Endothelial cell of umbilical vein (primary cell): Measurements from ENCODE around the gene ARHGEF28. TPM values are rescaled to one million over a fixed set of nuclear protein-coding genes. Genes with fewer than 3 reads are reported as not detected.
A peak's percentile ranks its signal among the peaks of the same experiment; 100 is the strongest.

ENCODE experiments used
- BruUV-seq: library from RNA; stranded (reverse); fragments of 400-500 nt; replicated peaks from 2 replicates; lab custom pipeline; 2021; lab: Mats Ljungman, UMichigan
- CTCF ChIA-PET: fragments of 300-600, 350-600 bp; sonication (Branson Sonifier 250); formaldehyde crosslinking; loops from one replicate; lab custom pipeline; 2021; ENCODE audit warnings: antibody characterized with exemption, inconsistent platforms; lab: Charles Lee
- POLR2A ChIA-PET: fragments of 300-600, 350-600 bp; sonication (Branson Sonifier 250); formaldehyde crosslinking; loops from one replicate; lab custom pipeline; 2021; ENCODE audit warnings: antibody characterized with exemption, inconsistent platforms; lab: Charles Lee
- DNase-seq: peaks from one replicate; pipeline ENCODE4 v3.0.0-alpha.2; 2011; ENCODE audit warnings: low read depth, low spot score
- FAIRE-seq: peaks from 2 replicates; lab custom pipeline; 2011; peaks lifted over from hg19 to GRCh38; lab: Jason Lieb, UNC
- H2AFZ ChIP-seq: 2 replicates; pipeline ENCODE4 v1.6.0; 2012; ENCODE audit warnings: low read depth, low read length, control low read depth, inconsistent platforms
- H3K27ac ChIP-seq: 2 replicates; pipeline ENCODE4 v1.5.1; 2011; ENCODE audit warnings: low read depth, mild to moderate bottlenecking, control low read depth, low read length, moderate library complexity; ENCODE audit not compliant: insufficient read depth
- H3K27me3 ChIP-seq, 2 experiments: 2 replicates each; pipeline versions ENCODE4 v1.6.0 to v1.6.1; 2011; ENCODE audit warnings: low read length in 2 of 2, mixed read lengths in 1 of 2; ENCODE audit not compliant: control insufficient read depth in 2 of 2, insufficient read depth in 2 of 2
- H3K36me3 ChIP-seq, 2 experiments: 2 replicates in 1 of 2; 3 replicates in 1 of 2; pipeline ENCODE4 v1.5.1; 2011; ENCODE audit warnings: low read length in 2 of 2, mild to moderate bottlenecking in 1 of 2, moderate library complexity in 1 of 2; ENCODE audit not compliant: control insufficient read depth in 2 of 2, insufficient read depth in 2 of 2; ENCODE audit errors: extremely low read depth in 1 of 2
- H3K4me1 ChIP-seq: 3 replicates; pipeline ENCODE4 v1.5.1; 2011; ENCODE audit warnings: mild to moderate bottlenecking, low read length; ENCODE audit not compliant: control insufficient read depth, insufficient read depth; ENCODE audit errors: extremely low read depth
- H3K4me2 ChIP-seq: 2 replicates; pipeline ENCODE4 v1.6.1; 2011; ENCODE audit warnings: low read length, control low read depth, mixed read lengths; ENCODE audit not compliant: insufficient read depth
- H3K4me3 ChIP-seq, 3 experiments: fragments of 200-600 bp in 1 of 3; sonication (generic), shearing (Covaris generic) in 1 of 3; replicated peaks in 1 of 3; 2 replicates each; pipeline ENCODE4 v1.5.1; 2011 to 2016; ENCODE audit warnings: control low read depth in 3 of 3, low read length in 3 of 3, mild to moderate bottlenecking in 2 of 3, inconsistent platforms in 1 of 3, low read depth in 1 of 3, moderate library complexity in 1 of 3; ENCODE audit not compliant: insufficient read depth in 1 of 3
- H3K79me2 ChIP-seq: 2 replicates; pipeline ENCODE4 v1.6.0; 2012; ENCODE audit warnings: low read length, inconsistent platforms; ENCODE audit not compliant: control insufficient read depth, insufficient read depth
- H3K9ac ChIP-seq: replicated peaks from 2 replicates; pipeline ENCODE3; 2011; ENCODE audit warnings: low read length, control low read depth; ENCODE audit not compliant: insufficient read depth; ENCODE audit errors: extremely low read depth
- H3K9me1 ChIP-seq: replicated peaks from 3 replicates; pipeline ENCODE4 v1.6.0; 2011; ENCODE audit warnings: mild to moderate bottlenecking, low read length; ENCODE audit not compliant: control insufficient read depth, insufficient read depth; ENCODE audit errors: extremely low read depth
- H3K9me3 ChIP-seq: replicated peaks from 2 replicates; pipeline ENCODE4 v1.5.1; 2012; ENCODE audit warnings: low read length, inconsistent platforms; ENCODE audit not compliant: control insufficient read depth, insufficient read depth
- H4K20me1 ChIP-seq: replicated peaks from 2 replicates; pipeline ENCODE3; 2011; ENCODE audit warnings: mild to moderate bottlenecking, low read length; ENCODE audit not compliant: control insufficient read depth, insufficient read depth; ENCODE audit errors: extremely low read depth
- CTCF ChIP-seq, 2 donors: IDR thresholded peaks; 1 replicate in 1 of 2; 2 replicates in 1 of 2; pipeline ENCODE4 v1.5.1; 2011; ENCODE audit warnings: low read length in 2 of 2, mild to moderate bottlenecking in 2 of 2, moderate library complexity in 2 of 2, control low read depth in 1 of 2, inconsistent platforms in 1 of 2, low read depth in 1 of 2; ENCODE audit not compliant: insufficient read depth in 1 of 2; ENCODE audit errors: extremely low read depth in 1 of 2
- EZH2 ChIP-seq: IDR thresholded peaks from 2 replicates; pipeline ENCODE4 v1.6.1; 2012; ENCODE audit warnings: borderline replicate concordance, low read depth, mild to moderate bottlenecking, moderate library complexity, low read length, inconsistent platforms; ENCODE audit not compliant: severe bottlenecking
- GATA2 ChIP-seq: IDR thresholded peaks from 2 replicates; pipeline ENCODE4 v1.7.0; 2011; ENCODE audit warnings: low read depth, mild to moderate bottlenecking, moderate library complexity, mixed read lengths, low read length; ENCODE audit not compliant: insufficient read length, insufficient read depth
- MAX ChIP-seq: IDR thresholded peaks from 2 replicates; pipeline ENCODE4 v1.6.1; 2011; ENCODE audit not compliant: insufficient read depth, insufficient read length
- POLR2AphosphoS5 ChIP-seq: IDR thresholded peaks from 2 replicates; pipeline ENCODE4 v1.6.1; 2012; ENCODE audit warnings: low read depth, mild to moderate bottlenecking, control low read depth, low read length, moderate library complexity; ENCODE audit not compliant: insufficient read depth
- dilution Hi-C: fragments of 300-500 bp; cut with MboI; formaldehyde crosslinking; loops from one replicate; pipeline ENCODE4 v1.15.0; 2019; ENCODE audit warnings: low sequenced_read_pairs; ENCODE audit not compliant: extremely low pct_ligation_motif_present
- intact Hi-C: fragments of 100-400 bp; cut with micrococcal nuclease; formaldehyde crosslinking; loops from one replicate; pipeline ENCODE4 v1.10.0; 2022
- polyA plus RNA-seq, 4 experiments: library from polyadenylated mRNA; depleted of rRNA in 3 of 4; stranded (reverse) in 3 of 4; unstranded in 1 of 4; fragments of >200 nt; gene quantifications; 2 replicates each; pipeline versions ENCODE4 v1.2.1 to v1.2.3, GENCODE V29; 2011 to 2012; ENCODE audit warnings: missing spikeins in 1 of 4
- small RNA-seq: library from RNA; depleted of rRNA; stranded (forward); fragments of <200 nt; gene quantifications from one replicate; pipeline ENCODE3, GENCODE V24; 2012; ENCODE audit warnings: low replicate concordance, low read depth; ENCODE audit not compliant: insufficient read depth, insufficient read length
- total RNA-seq: library from RNA; stranded (reverse); gene quantifications from 2 replicates; pipeline ENCODE4 v1.2.3, GENCODE V29; 2021

Gene ARHGEF28
- total and polyA plus RNA-seq, 2 donors (not counting 3 experiments of a cell fraction or from before 2014, with no cell fraction given), result 29.5 to 108 TPM

- Histone ChIP-seq H3K27ac (no peak overlapping the region), H3K79me2 (no peaks in the 10 kb centered on the region), H3K27me3 (peaks cover 4 to 11% of the 10 kb centered on the region in 2 experiments), H3K9me3 (no peaks in the 10 kb centered on the region), H3K4me2 (no peak overlapping the region), H3K9ac (no peak overlapping the region), H3K9me1 (no peaks in the 10 kb centered on the region), H4K20me1 (no peaks in the 10 kb centered on the region), H2AFZ (no peak overlapping the region), H3K4me1 (no peaks in the 10 kb centered on the region), H3K4me3 (no peak overlapping the region), H3K36me3 (no peaks in the 10 kb centered on the region)
- DNase-seq (peak; percentile 28), FAIRE-seq (peak; percentile 37)
- TF ChIP-seq GATA2, result peak; percentile 65
- no peak for TF ChIP-seq POLR2AphosphoS5
- no peak for TF ChIP-seq MAX
- TF ChIP-seq CTCF (IDR thresholded peaks at IDR 0.05; ENCODE audit: extremely low read depth in 1 of 2, insufficient read depth in 1 of 2, low read depth in 1 of 2, low read length in 2 of 2), result no peak
- no peak for TF ChIP-seq EZH2
- no TSS peak for BruUV-seq
- dilution Hi-C loops (no loop called here), intact Hi-C loops (loop anchor here (5.0 kb wide), 1 partner anchor 212 kb away; no protein-coding TSS in a partner anchor)
- CTCF ChIA-PET, result no interaction called here
- POLR2A ChIA-PET, result no interaction called here
Observed at GRCh38 chr5:73989956-73990355, 364.0 kb downstream of the ARHGEF28 start.

Small RNA genes lying within 50 kb of the gene (small RNA-seq; reads per million reads assigned to genes)
- gene RNU7-196P, result 1.1 reads per million

Other genes with a start within 250 kb of the ARHGEF28 start
- 0.14 and 0.20 TPM in 2 replicates for gene FOXD1, start 177.4 kb upstream of the ARHGEF28 start, total RNA-seq
- 0.06 TPM in 1 of 2 replicates, not detected in the other for gene FOXD1, start 177.4 kb upstream of the ARHGEF28 start, polyA plus RNA-seq
- 632 and 637 TPM in 2 replicates for gene BTF3, start 127.8 kb upstream of the ARHGEF28 start, total RNA-seq
- 220 and 325 TPM in 2 replicates for gene BTF3, start 127.8 kb upstream of the ARHGEF28 start, polyA plus RNA-seq
- 17.2 and 19.5 TPM in 2 replicates for gene ANKRA2, start 60.6 kb upstream of the ARHGEF28 start, total RNA-seq
- gene ANKRA2, start 60.6 kb upstream of the ARHGEF28 start, polyA plus RNA-seq, result 8.5 and 8.6 TPM in 2 replicates
- gene UTP15, start 60.5 kb upstream of the ARHGEF28 start, total RNA-seq, result 24.8 and 25.2 TPM in 2 replicates
- 9.2 and 11.7 TPM in 2 replicates for gene UTP15, start 60.5 kb upstream of the ARHGEF28 start, polyA plus RNA-seq